NCI-H446 treated with DMSO at 0.1 percent for 48 hours (cell line): ENCODE data around the gene SYNE3.

Experiments used
- DNase-seq: peaks from one replicate; lab custom pipeline; 2025; lab: John Stamatoyannopoulos, UW

The SYNE3 gene

GRCh38 chr14:95474486-95474885 lies 42.0 kb downstream of the SYNE3 start:
- DNase-seq = no peak

GRCh38 chr14:95472819-95473251 lies 43.6 kb downstream of the SYNE3 start:
- no peak for DNase-seq

GRCh38 chr14:95471476-95471875 lies 45.0 kb downstream of the SYNE3 start:
- no peak for DNase-seq

- DNase-seq = no peak
These were observed 45.4 kb downstream of the SYNE3 start for GRCh38 chr14:95471016-95471415.

GRCh38 chr14:95469134-95469481 lies 47.3 kb downstream of the SYNE3 start:
- DNase-seq = no peak

GRCh38 chr14:95468448-95469133 lies 47.9 kb downstream of the SYNE3 start:
- no peak for DNase-seq

- no peak for DNase-seq
These were observed 48.8 kb downstream of the SYNE3 start for GRCh38 chr14:95467657-95468056.

- DNase-seq = no peak
These were observed 49.2 kb downstream of the SYNE3 start for GRCh38 chr14:95467232-95467631.
